Purkinje cell (primary cell): ENCODE data around the gene FADS3. TPM values are rescaled to one million over a fixed set of nuclear protein-coding genes. Genes with fewer than 3 reads are reported as not detected.

Experiments used
- polyA plus RNA-seq: library from polyadenylated mRNA; unstranded; fragments of >200 nt; fragmentation: Nextera tagmentation; gene quantifications from 2 replicates; pipeline ENCODE4 v1.2.1, GENCODE V29; 2014

The FADS3 gene
- polyA plus RNA-seq: 0.51 TPM in 1 of 2 replicates, not detected in the other

GRCh38 chr11:61891331-61892084, at the start of gene FADS3:
Gene FADS3, minus strand, starts transcription at chr11:61891545. Its CDS starts 164 bp downstream, at chr11:61891381.

GRCh38 chr11:61917334-61918109, 26.2 kb upstream of the FADS3 start, which contains the start of gene RAB3IL1:
Gene RAB3IL1, minus strand, starts transcription at chr11:61917566. Its CDS starts 199 bp downstream, at chr11:61917367.

GRCh38 chr11:61827571-61828378, 63.6 kb downstream of the FADS3 start, which contains the start of gene FADS2:
Gene FADS2, plus strand, starts transcription at chr11:61828300. Its CDS starts 91 bp downstream, at chr11:61828391.

Other genes starting within 250 kb of the FADS3 start
- gene DAGLA, start 211.2 kb downstream of the FADS3 start, polyA plus RNA-seq: 3.7 and 5.1 TPM in 2 replicates
- 0.06 TPM in 1 of 2 replicates, not detected in the other for gene MYRF, start 138.9 kb downstream of the FADS3 start, polyA plus RNA-seq
- gene TMEM258, start 98.9 kb downstream of the FADS3 start, polyA plus RNA-seq: 402 and 501 TPM in 2 replicates
- 12.6 and 17.0 TPM in 2 replicates for gene FEN1, start 98.6 kb downstream of the FADS3 start, polyA plus RNA-seq
- 25.7 and 34.0 TPM in 2 replicates for gene FADS1, start 74.5 kb downstream of the FADS3 start, polyA plus RNA-seq
- gene FADS2, start 63.2 kb downstream of the FADS3 start, polyA plus RNA-seq: 7.3 and 9.6 TPM in 2 replicates
- gene RAB3IL1, start 26.0 kb upstream of the FADS3 start, polyA plus RNA-seq: 0.14 and 0.15 TPM in 2 replicates
- gene BEST1, start 58.8 kb upstream of the FADS3 start, polyA plus RNA-seq: not detected in 2 replicates
- gene FTH1, start 76.1 kb upstream of the FADS3 start, polyA plus RNA-seq: 157 and 245 TPM in 2 replicates
- 4.7 and 5.6 TPM in 2 replicates for gene INCENP, start 232.5 kb upstream of the FADS3 start, polyA plus RNA-seq